ENCODE results near the gene NFATC2.

NFATC2 gene

DNA sequence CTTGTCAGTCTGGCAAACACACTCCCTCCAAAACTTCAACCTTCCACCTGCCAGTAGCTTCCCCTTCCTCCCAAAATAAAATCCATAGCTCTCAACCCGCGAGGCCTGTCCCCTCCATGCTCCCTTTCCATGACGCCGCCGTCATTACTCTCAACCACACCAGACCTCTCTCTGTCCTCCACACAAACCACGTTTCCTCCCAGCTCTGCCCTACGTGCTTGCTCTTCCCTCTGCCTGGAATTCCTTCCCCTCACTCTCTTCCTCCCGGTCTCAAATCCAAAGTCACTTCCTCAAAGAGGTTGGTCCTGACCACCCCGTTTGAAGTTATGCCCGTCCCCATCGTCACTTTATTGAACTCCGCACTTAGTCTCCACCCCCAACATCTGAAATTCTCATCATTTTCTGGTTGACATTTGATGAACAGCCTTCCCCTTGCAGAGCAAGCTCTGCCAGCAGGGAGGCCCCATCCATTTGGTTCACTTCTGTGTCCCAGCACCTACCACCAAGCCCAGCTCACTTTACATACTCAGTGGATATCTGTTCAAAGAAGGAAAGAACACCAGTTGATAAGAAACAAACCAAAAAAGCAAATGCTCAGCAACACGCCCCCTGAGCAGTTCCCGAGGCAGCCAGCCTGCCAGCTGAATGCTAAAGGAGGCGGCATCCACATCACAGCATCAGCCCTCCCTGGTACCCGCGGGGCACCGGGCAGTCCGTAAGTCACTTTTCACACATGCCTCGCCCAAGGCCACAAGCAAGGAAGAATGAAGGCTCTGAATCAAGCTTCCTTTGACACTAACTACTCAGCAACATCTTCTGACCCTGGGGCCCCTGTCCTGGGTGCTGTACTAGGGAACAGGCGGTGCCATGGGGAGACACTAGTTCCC, 125.0 kb downstream of the NFATC2 start:
- DNase-seq (ENCODE audit: low read depth in 1 of 2, low spot score in 1 of 2): no peak

GRCh38 chr20:51416532-51417249, 125.8 kb downstream of the NFATC2 start:
- no peak for DNase-seq (ENCODE audit: low read depth in 1 of 2, low spot score in 1 of 2)

DNA sequence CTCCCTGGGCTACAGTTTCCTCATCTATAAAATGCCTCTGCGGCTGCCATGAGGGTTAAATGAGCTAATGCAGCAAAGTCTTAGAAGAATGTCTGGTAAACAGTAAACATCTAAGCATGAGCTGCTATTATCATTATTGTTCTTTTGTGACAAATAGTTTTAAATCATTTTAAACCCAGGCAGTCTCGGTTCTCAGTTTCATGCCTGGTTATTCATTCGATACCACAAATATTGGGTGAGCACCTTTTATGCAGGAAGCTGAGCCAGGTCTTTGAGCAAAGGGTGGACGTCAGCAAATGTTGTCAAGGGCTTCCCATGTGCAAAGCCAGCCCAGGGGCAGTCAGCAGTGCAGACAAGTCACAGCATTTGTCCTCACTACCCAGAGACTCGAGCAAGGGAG, 128.7 kb downstream of the NFATC2 start:
- no peak for DNase-seq (ENCODE audit: low read depth in 1 of 2, low spot score in 1 of 2)

DNA sequence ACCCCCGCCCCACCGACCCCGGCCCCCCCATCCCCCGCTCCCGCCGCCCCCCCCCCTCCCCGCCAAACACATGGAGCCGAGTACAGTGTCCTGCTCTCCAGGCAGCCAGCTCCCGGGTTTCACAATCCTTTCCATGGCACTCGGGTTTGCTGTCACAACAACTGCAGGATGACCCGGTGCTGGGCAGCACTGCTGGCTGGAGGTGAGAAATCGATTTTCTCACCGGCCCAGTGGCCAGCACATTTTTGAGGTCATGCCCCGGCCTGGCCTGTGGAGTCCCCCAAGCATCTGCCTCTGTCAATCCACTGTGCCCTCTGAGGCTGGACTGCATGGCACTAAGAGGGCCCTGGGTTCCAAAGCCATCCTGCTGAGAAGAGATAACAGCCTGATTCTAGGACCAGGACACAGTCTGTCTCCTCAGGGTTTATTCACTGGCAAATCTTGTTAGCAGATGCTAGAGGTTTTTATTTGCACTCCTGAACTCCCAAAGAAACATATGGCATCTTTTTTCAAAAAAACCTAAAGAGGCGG, 129.5 kb downstream of the NFATC2 start:
- DNase-seq (ENCODE audit: low read depth in 1 of 2, low spot score in 1 of 2): no peak

- DNase-seq (ENCODE audit: low read depth in 1 of 2, low spot score in 1 of 2): no peak
Measured at GRCh38 chr20:51412333-51412871, 130.1 kb downstream of the NFATC2 start.

GRCh38 chr20:51411870-51412269, 130.6 kb downstream of the NFATC2 start:
- DNase-seq (ENCODE audit: low read depth in 1 of 2, low spot score in 1 of 2): no peak

GRCh38 chr20:51410586-51411325, 131.8 kb downstream of the NFATC2 start:
- DNase-seq (ENCODE audit: low read depth in 1 of 2, low spot score in 1 of 2): no peak

DNA sequence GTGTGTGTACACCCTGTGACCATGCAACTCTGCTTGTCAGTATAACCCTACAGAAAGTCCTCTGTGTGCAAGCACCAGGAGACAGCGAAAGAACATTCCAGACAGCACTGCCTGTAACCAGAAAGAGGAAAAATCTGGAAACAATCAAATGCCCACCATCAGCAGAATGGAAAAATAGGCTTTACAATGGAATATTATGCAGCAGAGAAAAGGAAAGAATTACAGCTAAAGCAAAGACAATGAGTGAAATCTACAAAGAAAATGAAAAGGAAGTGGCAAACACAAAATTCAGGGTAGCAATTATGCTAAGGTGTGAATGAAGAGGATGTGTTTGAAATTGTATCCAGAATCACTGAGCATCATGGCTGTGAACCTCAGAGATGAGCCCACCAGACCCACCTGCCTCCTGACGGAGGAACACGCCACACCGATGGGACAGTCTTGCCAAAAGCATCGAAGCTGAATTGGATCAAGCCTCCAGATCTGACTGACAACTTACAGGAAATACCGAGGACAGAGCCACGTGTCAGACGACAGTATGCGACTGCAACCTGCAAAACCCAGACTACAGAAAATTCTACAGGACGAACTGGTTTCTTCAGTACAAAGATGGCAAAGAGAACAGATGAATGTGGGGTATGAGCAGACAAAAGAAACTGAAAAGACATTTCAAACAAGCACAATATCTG, 133.2 kb downstream of the NFATC2 start:
- no peak for DNase-seq (ENCODE audit: low read depth in 1 of 2, low spot score in 1 of 2)

DNA sequence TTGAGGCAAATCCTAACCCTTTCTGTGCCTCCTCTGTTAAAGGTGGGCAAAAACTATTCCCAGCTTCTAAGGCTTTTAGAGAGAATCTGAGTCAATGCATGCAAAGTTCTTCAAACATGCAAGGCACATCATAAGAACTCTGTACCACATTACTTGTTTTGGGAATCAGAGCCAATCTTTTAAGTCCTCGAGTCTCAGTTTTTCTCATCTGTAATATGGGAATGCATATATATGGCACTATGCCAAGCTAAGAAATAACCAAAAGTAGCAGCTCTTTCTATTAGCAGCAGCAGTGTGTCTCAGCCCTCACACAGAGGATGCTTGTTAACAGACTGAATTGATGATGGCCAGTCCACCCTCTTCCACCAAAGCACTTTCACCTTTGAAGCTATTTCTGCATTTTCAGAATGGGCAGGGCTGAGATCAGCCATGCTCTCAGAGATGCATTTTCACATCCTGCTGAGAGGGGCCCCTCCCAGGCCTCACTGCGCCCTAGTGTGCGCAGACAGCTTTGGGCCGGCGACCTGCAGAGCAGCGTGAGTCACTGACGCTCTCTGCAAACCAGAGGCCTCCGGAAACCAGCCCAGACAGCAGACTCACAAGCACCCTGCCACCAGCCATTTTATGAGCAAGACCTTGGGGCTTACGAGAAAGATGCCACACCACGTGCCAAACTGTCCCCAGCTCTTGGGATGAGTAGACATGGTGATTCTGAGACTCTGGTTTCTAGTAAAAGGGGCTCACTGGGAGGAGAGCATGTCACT, 138.0 kb downstream of the NFATC2 start:
- peak; percentile 53 to 78 for DNase-seq (ENCODE audit: low read depth in 1 of 2, low spot score in 1 of 2)

GRCh38 chr20:51403466-51404220, 138.9 kb downstream of the NFATC2 start:
- DNase-seq (ENCODE audit: low read depth in 1 of 2, low spot score in 1 of 2): no peak

DNA sequence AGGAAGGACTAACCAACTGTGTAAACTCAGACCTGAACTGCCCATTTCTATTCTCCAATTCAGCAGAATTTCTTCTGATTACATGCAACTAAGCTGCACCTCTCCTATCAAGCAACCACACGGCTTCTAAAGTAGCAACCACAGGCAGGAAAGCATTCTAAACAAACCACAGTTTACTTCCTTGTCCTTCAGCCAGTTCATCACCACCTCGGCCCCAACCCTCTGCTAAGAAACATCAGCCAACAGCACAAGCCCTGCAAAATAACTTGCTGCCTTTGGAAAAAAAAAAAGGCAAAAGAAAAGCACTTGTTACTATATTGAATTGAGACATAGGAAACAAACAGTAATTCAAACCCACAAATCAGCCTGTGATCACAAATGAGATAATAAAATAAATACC, 140.3 kb downstream of the NFATC2 start:
- DNase-seq (ENCODE audit: low read depth in 1 of 2, low spot score in 1 of 2): no peak

GRCh38 chr20:51401496-51401895, 141.0 kb downstream of the NFATC2 start:
- no peak for DNase-seq (ENCODE audit: low read depth in 1 of 2, low spot score in 1 of 2)

DNA sequence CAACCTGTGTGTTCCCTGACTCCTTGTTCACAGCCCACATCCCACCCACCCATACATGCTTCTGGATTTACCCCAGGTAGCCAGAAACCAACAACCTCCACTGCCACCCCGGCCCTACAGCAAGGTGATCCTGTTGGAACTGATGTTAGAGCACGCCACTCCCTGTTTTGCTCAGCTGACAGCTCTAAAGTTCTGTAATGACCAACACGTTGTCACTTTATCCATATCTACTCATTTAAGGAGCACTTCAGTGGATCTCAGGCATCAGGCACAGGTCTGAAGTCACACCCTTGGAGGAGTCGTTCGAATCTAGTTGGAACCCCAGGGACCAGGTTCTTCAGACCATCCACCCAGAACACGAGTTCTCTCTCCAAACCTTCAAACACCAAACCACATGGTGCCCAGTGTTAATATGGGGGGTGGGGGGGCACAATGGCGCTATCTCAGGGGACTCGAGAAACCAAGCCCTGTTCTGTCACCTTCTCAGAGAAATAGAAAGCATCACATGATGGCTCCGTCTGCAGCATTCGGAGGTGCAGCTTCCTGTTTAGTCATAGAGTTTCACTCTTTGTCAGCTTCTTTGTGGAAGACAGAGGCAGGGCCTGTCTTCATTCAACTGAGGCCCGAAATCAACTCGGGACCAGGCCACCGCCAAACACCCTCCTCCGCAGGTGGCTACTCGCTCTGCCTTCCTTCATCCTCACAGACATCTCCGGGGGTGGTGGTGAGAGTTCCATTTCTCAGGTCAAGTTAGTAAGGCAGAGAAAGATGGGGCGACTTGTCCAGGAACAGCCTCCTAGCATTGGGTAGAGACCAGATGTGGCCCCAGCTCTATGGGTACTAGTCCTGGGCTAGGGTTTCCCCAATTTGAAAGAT, 142.2 kb downstream of the NFATC2 start:
- peak; percentile 47 to 73 for DNase-seq (ENCODE audit: low read depth in 1 of 2, low spot score in 1 of 2)

GRCh38 chr20:51399006-51399890, 143.3 kb downstream of the NFATC2 start:
- DNase-seq (ENCODE audit: low read depth in 1 of 2, low spot score in 1 of 2): no peak

DNA sequence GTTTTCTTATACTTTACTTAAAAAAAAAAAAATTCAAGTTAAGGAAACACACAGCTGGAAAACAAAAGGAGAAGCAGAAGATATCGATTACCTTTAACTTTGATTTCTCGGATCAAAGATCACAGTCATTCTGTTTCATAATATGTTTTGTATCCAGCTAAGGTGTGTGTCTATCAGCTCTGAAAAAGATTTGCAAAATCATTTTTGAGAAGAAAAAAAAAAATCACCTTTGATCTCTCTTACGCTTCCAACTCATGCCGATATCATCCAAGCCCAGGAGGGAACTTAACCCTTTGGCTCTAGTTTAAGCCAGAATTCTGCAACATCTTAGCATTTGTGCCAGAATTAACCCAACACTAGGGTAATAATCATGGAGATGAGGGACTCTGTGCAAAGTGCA, 144.0 kb downstream of the NFATC2 start:
- no peak for DNase-seq (ENCODE audit: low read depth in 1 of 2, low spot score in 1 of 2)

DNA sequence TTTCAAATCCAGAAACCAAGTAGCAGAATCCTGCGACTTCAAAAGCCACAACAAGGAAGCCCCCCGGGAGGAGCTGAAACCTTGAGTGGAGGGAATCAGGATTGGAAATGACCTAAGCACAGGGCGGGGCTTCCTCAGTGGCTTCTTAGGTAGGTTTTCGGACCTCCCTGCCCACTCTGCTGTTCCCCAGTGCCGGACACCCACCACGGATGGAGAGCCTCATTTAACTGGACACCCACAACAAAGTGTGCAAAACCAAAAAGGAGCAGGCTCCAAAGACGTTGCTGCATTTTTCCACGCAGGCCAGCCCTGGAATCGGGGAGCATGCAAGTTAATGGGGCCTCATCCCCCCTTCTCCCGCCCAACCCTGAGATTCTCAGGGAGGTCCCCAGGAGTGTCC, 144.4 kb downstream of the NFATC2 start:
- no peak for DNase-seq (ENCODE audit: low read depth in 1 of 2, low spot score in 1 of 2)

- no peak for DNase-seq (ENCODE audit: low read depth in 1 of 2, low spot score in 1 of 2)
Measured at GRCh38 chr20:51397137-51397536, 145.4 kb downstream of the NFATC2 start.

All from activated CD4-positive, alpha-beta T cell treated with anti-CD3 and anti-CD28 coated beads, Interleukin-2, amount 50 U/mL, for 24 hours (primary cell).